ENCODE data around the gene CADPS. TPM values are rescaled to one million over a fixed set of nuclear protein-coding genes. Genes with fewer than 3 reads are reported as not detected.

Gene CADPS
- polyA plus RNA-seq, 12 donors, result 1.6 to 7.7 (median 3.5) TPM; not detected in 1

DNA sequence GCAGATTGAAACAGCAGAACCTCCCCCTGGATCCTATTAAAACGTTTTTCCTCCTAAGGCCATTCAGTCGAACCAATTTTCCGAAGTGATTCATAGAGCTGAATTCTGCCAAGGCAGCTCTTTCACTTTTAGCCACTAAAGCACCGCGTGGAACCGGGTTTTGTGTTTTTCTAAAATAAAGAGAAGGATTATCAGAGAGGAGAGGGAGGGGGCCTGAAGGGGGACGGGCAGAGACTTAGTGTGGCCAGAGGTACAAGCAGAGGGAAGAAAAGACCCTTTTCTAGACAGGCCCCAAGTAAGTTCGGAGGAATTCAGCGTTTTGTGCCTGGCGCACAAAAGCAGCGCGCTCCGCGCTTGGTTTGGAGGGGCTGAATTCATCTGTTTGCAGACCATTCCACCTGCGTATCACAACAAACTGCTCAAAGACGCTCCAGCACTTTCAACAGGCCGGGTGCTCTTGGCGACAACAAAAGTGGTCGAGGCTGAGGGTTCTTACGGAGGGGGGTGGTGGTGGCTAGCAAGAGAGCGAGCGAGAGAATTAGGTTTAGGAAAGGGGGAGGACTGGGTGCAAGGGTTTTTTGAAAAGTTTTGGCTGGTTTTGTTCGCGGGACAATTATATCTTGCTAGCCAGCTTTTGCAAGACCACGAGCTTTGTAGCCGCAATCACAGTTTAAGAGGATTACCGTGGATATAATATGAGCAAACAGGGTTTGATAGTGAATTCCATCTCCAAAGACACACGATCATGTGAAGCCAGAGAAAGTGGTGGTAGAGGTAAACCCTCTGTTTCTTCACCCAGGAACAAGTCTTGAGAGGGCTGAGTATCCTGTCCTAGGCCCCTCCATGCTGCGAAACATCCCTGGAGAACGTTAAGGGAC lies 500.6 kb downstream of the CADPS start:
- DNase-seq, result no peak

GRCh38 chr3:62373714-62374333 lies 501.4 kb downstream of the CADPS start:
- DNase-seq, result no peak

GRCh38 chr3:62373215-62373614 lies 502.0 kb downstream of the CADPS start, which contains the start of gene FEZF2:
FEZF2 (minus strand) TSS chr3:62373550; CDS start chr3:62372868, 682 bp downstream.
- no peak for DNase-seq

DNA sequence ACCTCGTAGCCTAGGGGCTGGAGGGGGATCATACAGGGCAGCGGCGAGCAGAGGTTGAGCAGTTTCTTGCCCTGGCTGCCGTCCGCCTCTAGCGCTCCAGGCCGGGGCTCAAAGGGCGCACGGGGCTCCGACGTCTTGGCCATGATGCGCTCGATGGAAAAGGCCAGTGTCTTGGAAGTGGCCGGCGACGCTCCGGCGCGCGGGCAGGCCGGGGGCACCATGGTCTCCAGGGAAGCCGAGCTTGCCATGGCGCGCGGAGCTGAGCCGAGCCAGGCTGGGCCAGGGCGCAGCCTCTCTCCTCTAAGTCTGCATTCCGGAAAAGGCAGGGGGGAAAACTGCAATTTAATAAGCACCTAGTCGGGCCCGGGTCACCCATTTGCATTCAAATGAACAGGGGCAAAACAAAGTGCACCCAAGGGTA lies 502.6 kb downstream of the CADPS start:
- no peak for DNase-seq

DNA sequence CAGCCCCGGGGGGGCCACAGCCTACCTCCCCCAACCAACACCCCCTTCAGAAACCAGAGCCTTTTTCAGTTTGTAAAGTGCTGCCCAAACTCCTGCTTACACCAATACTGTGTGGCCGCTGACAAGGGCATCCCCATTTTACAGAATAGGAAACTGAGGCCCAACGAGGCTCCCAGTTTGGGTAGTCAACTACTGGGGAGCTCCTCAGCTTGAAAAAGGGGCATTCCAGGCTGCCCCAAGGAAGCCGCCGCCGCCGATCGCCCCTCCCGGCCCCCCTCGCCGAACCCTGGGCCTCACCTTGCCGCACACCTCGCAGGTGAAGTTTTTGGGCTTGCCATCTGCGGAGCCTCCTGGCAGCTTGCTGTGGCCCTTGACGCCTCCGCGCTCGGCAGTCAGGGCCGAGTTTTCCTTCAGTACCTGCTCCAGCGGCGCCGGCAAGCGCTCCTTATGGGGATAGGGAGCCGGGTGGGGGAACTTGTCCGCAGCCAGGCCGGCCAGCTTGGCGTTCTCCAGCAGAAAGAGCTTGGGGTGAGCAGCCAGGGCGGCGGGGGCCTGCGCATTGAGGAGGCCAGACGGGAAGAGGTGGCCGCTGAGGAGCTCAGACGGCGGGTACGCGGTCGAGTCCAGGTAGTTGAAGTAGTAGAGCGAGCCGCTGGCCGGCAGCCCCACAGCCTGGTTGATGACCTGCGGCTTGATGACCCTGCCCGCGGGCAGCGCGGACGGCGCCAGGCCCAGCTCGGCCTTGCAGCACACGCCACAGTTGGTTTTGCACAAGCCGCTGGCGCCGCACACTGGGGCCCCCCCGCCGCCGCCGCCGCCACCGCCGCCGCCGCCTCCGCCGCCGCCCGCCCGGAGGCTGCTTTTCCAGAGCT lies 503.3 kb downstream of the CADPS start:
- DNase-seq, result no peak

DNA sequence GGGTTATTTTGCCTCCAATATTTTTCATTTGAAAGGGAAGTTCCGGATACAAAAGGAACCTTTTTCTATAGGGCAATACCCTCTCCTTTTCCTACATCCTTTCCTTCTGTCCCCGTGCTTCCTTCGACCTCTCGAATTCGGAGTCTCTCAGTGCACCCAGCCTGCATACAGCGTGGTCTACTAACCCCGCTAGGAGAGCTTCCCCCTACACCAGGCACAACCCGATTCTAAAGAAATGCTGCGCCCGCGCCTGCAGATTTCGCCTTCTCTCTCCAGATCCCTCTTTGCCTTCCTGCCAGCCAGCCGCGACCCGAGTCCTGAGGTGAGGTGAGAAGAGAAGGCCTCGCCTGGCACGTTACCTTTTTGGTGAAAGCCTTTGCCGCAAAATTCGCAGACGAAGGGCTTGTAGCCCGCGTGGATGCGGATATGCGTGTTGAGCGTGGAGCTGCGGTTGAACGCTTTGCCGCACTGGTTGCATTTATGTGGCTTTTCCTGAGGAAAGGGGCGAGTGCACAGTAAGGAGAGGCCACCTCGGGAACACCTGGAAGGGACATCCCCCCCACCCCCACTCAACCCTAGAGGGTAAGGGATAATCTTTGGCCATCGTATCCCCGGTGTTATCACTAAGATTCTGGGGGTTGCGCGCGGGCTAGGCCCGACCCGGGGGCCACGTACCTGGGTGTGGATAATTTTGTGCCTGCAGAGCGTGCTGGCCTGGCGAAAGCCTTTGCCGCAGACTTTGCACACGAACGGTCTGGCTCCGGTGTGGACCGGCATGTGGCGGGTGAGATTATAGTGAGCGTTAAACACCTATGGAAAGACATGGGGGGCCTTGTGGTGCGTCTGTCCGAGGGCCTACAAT lies 504.1 kb downstream of the CADPS start:
- DNase-seq, result no peak

- no peak for DNase-seq
Measured at GRCh38 chr3:62370112-62370857, 504.9 kb downstream of the CADPS start.

DNA sequence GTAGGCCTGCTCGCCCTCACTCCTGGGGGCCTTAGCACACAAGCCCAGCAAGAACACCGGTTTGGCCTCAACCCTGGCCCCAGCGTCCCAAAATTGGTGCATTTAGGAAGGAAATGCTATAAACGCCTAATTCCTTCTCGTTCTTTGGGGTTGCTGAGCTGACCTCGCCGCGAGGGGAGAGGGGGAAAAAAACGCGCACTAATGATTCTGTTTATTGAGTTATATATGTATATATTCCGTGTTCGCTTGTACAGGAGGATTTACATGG lies 505.8 kb downstream of the CADPS start:
- no peak for DNase-seq

DNA sequence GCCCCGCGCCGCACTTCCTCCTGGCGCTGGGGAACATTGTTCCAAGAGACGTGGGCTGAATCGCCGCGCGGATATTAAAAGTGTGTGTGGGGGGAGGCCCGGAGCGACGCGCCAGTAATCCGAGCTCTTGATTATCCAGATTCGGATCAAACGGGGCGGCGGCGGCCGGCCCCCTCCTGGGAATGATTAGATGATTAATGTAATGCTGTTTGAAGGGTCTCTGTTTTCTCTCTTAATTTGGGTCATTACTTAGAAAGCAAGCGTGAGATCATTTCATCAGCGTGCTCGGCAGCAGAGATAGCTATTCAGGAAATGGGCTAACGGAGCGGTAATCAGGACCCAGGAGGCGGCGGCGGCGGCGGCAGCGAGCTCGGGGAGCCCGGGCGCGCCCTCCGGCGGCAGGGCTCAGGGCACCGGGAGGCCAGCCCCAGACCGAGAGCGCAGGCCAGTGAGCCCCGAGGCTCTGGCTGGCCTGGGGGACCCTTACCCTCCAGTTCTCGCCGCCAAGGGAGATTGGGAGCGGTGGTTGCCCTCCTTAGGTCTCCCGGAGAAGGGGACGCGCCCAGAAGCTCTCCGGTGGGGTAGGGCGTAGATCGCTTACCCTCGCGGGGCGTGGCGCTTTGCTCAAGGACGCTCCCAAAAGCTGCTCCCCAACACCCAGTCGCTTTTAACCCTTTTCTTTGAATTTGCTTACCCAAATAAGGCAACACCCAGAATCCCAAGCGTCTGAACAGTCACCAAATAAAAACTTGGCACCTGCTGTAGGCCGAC lies 506.3 kb downstream of the CADPS start:
- DNase-seq, result no peak

DNA sequence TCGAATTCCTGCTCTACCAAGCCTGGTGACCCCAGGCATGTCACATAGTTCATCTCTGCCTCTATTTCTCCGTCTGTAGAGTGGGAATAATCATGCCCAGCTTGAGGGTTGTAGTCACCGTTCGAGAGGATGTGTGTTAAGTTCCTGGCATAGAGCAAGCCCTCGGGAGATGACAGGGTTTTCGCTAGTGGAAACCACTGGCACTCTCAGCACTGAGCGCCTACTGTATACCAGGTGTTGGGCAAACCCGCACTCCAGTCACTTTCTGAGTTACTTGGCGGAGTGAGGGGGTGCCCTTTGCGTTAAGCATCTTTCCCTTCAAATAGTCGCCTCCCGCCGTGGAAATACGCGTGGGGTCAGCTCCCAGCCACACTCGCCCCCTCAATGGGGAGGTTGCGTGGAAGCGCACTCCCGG lies 506.9 kb downstream of the CADPS start:
- DNase-seq, result no peak

DNA sequence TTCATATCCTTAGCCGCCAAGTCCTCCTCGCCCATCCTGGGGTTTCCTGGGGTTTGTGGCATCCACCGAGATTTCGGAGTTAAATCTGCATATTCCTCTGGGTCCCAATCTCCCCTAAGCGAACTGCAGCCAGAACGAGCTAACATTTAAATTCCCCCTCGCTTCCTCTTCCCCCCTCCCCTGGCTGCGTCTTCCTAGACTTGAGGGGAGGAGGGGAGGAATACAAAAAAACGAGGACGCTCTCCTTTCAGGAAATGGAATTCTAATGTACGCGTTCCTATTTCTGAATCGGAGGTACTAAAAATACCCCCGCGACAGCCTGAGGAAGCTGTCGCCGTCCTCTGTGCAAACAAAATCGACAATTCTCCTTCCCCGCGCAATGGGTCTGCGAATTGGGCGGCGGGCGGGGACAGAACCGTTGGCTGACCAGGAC lies 507.4 kb downstream of the CADPS start:
- DNase-seq, result no peak

DNA sequence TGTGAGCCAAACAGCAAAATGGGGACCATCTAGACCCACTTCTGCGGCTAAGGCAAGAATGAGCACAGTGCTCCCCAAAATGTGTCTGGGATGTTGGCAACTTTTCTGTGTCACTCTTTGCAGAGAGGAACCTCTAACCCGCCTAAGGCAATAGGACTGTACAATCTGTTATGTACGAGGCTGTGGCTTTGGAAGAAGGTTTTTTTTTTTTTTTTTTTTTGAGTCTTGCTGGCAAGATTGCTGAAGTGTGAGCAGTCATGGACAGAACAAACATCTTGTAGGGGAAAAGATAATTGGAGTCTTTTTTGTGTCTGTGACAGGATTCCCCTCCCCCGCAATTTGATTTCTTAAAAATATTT lies 509.1 kb downstream of the CADPS start:
- DNase-seq, result no peak

DNA sequence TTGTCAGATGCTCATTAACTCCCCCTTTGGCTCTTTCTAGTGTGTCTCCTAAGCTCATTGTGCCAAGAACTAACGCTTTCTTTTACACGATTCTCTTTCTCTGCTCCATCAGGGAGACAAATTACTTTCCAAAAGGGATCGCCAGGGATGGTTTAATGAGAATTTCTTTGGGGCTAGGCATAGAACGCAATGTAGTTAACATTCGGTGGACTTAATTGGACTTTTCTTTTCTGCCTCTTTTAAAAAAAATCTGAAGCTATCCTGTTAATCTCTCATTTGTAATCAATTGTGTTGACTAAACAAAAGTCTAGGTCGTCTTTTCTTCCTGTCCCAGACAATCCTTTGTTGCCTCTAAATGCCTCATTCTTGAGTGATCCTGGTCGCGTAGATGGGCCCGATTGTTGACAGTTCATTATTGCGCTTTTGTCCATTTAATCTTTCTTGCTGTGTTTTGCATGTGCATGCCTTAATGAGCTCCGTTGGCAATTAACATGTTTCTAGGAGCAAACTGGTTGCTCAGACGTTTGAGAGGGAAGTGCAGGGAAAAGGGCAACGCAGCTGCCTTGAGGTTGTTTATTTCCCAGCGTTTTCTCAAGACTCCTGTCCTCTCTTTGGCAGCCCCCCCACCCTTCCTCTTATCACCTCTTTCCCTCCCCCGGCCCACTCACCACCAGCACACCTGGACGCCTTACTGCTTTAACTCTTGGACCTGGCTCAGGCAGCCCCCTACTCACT lies 509.7 kb downstream of the CADPS start:
- DNase-seq, result no peak

DNA sequence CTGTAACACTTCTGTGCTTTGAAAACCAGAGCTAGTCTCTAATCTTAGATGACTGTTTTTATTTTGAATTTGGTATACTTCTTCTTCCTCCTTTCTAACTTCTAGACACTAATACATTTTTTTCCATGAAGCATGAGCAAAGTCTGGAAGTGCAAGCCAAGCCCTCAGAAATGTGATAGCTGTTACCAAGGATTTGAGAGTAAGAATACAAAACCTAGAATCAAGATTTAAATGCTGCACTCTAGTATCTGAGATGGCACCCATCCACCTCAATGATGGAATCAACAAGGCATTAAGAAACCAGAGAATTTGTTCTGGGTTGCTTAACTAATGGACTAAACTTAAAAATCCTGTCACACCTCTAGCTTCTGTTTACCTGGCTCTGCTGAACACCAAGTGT lies 511.0 kb downstream of the CADPS start:
- DNase-seq, result no peak

- no peak for DNase-seq
Measured at GRCh38 chr3:62363275-62363674, 511.9 kb downstream of the CADPS start.

- no peak for DNase-seq
Measured at GRCh38 chr3:62361824-62362223, 513.4 kb downstream of the CADPS start.

DNA sequence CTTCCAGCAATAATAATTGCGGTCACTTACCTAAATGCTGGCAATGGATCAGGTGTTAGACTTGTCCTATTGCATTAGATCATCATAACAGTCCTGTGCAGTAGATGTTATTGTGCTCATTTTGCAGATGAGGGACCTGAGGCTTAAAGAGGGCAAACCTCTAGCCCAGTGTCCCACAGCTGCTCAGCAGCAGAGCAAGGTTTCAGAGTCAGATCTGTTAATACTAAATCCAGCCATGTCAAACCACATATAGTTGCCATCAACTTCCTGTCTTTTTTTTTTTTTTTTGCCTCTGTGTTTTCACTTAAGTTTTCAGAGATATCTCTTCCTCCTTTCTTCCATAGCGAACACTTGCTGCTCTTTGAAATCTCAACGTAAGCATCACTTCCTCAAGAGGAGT lies 514.0 kb downstream of the CADPS start:
- no peak for DNase-seq

DNA sequence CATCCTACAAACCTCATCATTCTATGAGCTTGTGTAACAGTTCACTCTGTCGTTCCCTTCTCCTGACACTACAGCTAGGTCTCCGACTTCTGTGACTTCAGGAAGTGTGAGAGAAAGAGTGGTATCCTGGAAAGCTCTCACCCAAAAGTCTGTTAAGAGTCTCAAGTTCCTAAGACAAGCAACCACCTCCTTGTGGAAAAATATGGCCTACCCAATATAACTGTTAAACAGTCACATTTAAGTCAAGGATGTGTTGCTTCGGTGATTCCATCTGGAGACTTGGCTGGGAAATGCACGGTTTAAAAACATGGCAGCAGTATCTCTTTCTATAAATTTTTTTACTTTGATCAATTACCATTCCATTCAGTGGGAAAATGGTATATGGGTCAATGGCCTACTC lies 515.7 kb downstream of the CADPS start:
- DNase-seq, result no peak

DNA sequence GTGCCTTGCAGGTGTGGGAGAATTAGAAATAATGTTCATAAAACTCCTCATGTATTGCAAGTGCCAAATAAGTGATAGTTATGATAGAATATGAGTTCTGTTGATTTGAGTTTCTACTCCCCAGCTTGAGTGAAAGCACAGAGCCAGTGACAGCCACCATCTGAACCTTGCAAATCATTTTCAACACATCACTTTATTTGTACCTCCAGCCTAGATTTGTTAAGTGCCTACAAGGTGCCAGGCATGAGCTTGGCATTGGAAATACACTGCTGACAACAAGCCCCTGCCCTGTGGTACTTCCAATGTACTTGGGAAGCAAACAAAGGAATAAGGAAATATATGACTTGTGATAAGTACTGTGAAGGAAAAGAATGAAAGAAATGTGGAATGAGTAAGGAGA lies 518.9 kb downstream of the CADPS start:
- DNase-seq, result no peak

All from muscle of arm (tissue), 12 donors.